GM19324 (cell line): ENCODE results near the gene SRPK2.

Experiments used
- ATAC-seq: cut with Tn5 transposase; IDR thresholded peaks from one replicate; pipeline ENCODE4 v1.9.1; 2021; ENCODE audit warnings: mild to moderate bottlenecking, moderate library complexity; ENCODE audit not compliant: unreplicated experiment, low FRiP score

Gene SRPK2

GRCh38 chr7:105156731-105157130 is 232.0 kb downstream of the SRPK2 start:
- ATAC-seq: no peak

- no peak for ATAC-seq
Observed at GRCh38 chr7:105154084-105154483, 234.6 kb downstream of the SRPK2 start.

GRCh38 chr7:105153531-105153930 is 235.2 kb downstream of the SRPK2 start:
- no peak for ATAC-seq

GRCh38 chr7:105151152-105151551 is 237.6 kb downstream of the SRPK2 start:
- ATAC-seq: no peak

- ATAC-seq: no peak
Observed at GRCh38 chr7:105149827-105150226, 238.9 kb downstream of the SRPK2 start.

- ATAC-seq: no peak
Observed at GRCh38 chr7:105141068-105141467, 247.7 kb downstream of the SRPK2 start.

- no peak for ATAC-seq
Observed at GRCh38 chr7:105139381-105139780, 249.3 kb downstream of the SRPK2 start.

- no peak for ATAC-seq
Observed at GRCh38 chr7:105137898-105138297, 250.8 kb downstream of the SRPK2 start.

- no peak for ATAC-seq
Observed at GRCh38 chr7:105136221-105136620, 252.5 kb downstream of the SRPK2 start.

- ATAC-seq: no peak
Observed at GRCh38 chr7:105133986-105134655, 254.6 kb downstream of the SRPK2 start.

GRCh38 chr7:105133358-105133757 is 255.4 kb downstream of the SRPK2 start:
- no peak for ATAC-seq

GRCh38 chr7:105132835-105133234 is 255.9 kb downstream of the SRPK2 start:
- ATAC-seq: no peak

- no peak for ATAC-seq
Observed at GRCh38 chr7:105132335-105132734, 256.4 kb downstream of the SRPK2 start.

- no peak for ATAC-seq
Observed at GRCh38 chr7:105131890-105132289, 256.8 kb downstream of the SRPK2 start.

- ATAC-seq: no peak
Observed at GRCh38 chr7:105131033-105131656, 257.6 kb downstream of the SRPK2 start.

GRCh38 chr7:105130580-105130979 is 258.1 kb downstream of the SRPK2 start:
- no peak for ATAC-seq

- no peak for ATAC-seq
Observed at GRCh38 chr7:105130048-105130447, 258.7 kb downstream of the SRPK2 start.

GRCh38 chr7:105127179-105127578 is 261.5 kb downstream of the SRPK2 start:
- ATAC-seq: no peak

- no peak for ATAC-seq
Observed at GRCh38 chr7:105126436-105126975, 262.2 kb downstream of the SRPK2 start.

- no peak for ATAC-seq
Observed at GRCh38 chr7:105125745-105126144, 263.0 kb downstream of the SRPK2 start.

GRCh38 chr7:105122619-105123018 is 266.1 kb downstream of the SRPK2 start:
- ATAC-seq: no peak
